HG03097 (cell line): ENCODE results near the gene ZNF383.
"Not testable (repeated sequence)": the region's sequence is repeated elsewhere in the genome, so short reads cannot be mapped to it uniquely, and the experiment has no call there.

ENCODE experiments used
- ATAC-seq: cut with Tn5 transposase; IDR thresholded peaks from one replicate; pipeline ENCODE4 v1.9.1; 2021; ENCODE audit not compliant: unreplicated experiment, low FRiP score

ZNF383 gene

GRCh38 chr19:37292998-37293939 lies 75.3 kb downstream of the ZNF383 start:
- not testable (repeated sequence) for ATAC-seq

GRCh38 chr19:37294246-37294645 lies 76.2 kb downstream of the ZNF383 start:
- ATAC-seq: not testable (repeated sequence)
